ENCODE data around the gene KDF1.

DNA sequence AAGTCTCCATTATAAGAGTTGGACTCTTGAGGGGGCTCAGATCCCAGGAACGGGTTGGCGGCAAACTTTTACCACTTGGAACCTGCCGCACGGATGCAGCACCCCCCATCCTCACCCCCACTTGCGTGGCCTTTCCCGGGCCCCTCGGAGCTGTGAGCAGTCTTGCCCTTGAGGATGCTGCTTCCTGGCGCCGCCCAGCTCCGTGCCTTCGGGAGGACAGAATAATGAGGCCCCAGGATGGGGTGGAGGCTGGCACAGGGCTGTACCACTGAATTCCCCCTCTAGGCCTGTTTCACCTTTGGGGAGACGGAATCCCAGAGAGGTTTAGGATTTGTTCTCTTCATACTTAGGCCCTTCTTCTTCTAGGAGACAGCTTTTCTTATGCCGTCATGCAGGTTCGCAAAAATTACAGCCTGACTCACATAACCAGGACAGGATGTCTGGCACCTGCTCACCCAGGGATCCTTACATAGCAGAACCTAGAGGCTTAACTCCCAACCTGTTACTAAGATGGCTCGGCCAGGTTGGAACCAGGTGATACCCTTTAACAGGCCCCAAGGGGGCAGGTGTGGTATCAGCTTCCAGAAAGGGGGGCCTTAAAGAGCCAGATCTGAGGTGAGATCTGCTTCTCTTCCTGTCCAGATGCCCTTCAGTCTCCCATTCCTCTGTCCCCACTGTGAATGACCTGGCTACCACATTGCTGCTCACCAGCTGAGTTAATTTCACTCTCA lies 34.7 kb upstream of the KDF1 start:
- TF ChIP-seq POLR2A (IDR thresholded peaks at IDR 0.05; ENCODE audit: low read depth, low read length) (no peak), POLR2AphosphoS5 (IDR thresholded peaks at IDR 0.05; ENCODE audit: low read depth, low read length) (no peak), POU2F2 (IDR thresholded peaks at IDR 0.05; ENCODE audit: low read depth, low read length) (no peak), PAX5 (IDR thresholded peaks at IDR 0.05; ENCODE audit: insufficient read depth, low read length, severe bottlenecking) (no peak)

Data from GM12891 (cell line).